HG03460 (cell line): ENCODE results near the gene PLK5.
"Not testable (repeated sequence)": the region's sequence is repeated elsewhere in the genome, so short reads cannot be mapped to it uniquely, and the experiment has no call there.

Experiments used
- ATAC-seq: cut with Tn5 transposase; IDR thresholded peaks from one replicate; pipeline ENCODE4 v1.9.1; 2021; ENCODE audit not compliant: unreplicated experiment

The PLK5 gene, protein sequence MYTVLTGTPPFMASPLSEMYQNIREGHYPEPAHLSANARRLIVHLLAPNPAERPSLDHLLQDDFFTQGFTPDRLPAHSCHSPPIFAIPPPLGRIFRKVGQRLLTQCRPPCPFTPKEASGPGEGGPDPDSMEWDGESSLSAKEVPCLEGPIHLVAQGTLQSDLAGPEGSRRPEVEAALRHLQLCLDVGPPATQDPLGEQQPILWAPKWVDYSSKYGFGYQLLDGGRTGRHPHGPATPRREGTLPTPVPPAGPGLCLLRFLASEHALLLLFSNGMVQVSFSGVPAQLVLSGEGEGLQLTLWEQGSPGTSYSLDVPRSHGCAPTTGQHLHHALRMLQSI

DNA sequence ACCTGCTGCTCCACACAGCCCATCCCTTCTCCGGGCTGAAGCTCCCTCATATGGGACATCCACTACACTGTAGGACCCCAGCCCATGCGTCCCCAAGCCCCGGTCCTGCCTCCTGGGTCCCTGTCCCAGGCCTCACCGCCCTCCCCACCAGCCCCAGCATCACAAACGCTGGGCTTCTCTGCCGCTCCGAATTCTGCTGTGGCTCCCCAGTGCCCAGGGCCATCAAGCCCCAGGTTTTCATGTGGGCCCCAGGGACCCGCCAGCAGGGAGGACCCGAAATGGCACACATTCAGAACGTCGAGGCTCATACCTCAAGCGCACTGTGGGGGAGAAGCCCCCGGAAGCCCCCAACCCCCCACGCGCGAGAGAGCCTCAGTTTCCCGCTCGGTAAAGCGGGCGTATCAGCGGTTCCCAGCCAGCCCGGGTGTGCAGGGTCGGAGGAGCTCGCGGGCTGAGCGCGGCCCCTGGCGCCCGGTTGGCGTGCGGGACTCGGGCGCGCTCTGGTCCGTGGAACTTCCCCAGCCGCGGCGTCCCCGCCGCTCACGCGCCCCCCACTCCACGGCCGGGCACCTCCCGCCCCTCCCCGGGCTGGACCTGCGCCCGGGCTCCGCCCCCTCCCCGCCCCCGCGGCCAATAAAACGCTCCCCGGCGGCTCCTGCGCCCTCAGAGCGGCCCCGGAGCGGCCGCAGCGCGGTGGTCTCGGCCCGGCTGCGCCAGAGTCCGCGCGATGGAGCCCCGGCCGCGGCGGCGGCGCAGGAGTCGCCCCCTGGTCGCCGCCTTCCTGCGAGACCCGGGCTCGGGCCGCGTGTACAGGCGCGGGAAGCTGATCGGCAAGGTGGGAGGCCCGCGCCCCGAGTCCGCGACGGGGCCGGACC, at the start of gene PLK5:
TSS of gene PLK5 (plus strand) at position 666 of the 875 bp plus-strand sequence. CDS start 2,920 bp downstream, outside the sequence.
- no peak for ATAC-seq

DNA sequence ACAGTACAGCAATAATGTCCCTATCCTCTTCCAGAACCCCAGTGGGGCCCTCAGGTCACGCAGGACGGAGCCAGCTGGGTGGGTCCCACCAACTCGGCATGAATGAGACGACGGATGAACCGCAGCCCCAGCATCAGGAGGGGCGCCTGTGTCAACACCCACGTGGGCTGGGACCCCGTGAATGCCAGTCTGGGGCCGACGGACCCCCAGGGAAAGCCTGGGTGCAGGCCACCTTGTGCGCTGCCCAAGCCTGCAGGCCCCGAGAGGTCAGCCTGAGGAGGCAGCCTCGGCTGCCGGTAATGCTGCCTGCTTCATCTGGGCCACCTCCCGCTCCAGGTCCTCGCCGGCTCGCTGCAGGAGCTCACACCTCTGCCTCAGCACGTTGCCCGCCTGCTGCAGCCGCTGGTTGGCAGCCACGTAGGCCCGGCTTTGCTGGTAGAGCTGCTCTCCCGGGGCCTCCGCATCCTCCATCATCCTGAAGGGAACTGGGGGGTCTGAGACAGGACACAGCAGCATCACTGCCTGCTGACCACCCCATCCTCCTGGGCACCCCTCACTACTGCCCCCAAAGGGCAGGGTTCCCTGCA, 49.0 kb upstream of the PLK5 start:
- no peak for ATAC-seq

DNA sequence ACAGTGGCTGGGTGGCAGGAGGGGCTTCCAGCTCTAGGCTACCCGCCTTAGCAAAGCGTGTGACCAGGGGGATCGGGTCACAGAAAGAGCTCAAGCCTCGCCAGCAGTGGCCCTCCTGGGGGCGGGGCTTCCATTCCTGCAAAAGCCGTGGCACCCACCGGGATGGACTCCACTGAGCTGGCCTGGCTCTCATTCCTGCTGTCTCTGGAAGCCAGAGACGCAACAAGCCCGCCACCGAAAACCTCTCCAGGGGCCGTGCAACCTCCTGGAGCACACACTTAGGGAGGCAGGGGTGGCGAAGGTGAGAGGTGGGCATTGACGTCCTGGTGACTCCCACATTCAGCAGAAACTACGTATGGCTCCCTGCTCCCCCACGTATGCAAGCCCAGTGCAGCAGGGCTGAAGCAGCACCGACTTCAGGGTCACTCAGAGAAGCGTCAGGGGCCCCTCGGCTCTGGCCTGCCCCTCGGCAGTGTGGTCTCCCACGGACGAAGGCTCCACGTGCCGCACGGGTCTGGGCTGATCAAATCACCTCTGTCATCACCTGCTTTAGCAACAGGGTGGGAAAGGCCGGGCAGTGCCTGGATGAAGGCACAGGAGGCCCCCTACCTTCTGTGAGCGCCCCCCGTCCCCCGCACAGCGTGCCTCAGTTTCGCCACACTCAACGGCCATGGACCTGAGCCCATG, 48.0 kb upstream of the PLK5 start:
- no peak for ATAC-seq

DNA sequence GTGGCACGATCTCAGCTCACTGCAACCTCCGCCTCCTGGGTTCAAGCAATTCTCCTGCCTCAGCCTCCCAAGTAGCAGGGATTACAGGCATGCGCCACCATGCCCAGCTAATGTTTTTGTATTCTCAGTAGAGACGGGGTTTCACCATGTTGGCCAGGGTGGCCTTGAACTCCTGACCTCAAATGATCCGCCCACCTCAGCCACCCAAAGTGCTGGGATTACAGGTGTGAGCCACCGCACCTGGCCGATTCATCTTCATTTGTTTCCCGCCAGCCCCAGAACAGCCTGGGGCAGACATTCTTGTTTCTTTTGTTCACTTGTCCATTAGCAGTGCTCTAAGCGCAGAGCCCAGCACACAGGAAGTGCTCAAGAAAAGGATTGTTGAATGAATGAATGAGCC, 46.8 kb upstream of the PLK5 start:
- ATAC-seq = not testable (repeated sequence)

DNA sequence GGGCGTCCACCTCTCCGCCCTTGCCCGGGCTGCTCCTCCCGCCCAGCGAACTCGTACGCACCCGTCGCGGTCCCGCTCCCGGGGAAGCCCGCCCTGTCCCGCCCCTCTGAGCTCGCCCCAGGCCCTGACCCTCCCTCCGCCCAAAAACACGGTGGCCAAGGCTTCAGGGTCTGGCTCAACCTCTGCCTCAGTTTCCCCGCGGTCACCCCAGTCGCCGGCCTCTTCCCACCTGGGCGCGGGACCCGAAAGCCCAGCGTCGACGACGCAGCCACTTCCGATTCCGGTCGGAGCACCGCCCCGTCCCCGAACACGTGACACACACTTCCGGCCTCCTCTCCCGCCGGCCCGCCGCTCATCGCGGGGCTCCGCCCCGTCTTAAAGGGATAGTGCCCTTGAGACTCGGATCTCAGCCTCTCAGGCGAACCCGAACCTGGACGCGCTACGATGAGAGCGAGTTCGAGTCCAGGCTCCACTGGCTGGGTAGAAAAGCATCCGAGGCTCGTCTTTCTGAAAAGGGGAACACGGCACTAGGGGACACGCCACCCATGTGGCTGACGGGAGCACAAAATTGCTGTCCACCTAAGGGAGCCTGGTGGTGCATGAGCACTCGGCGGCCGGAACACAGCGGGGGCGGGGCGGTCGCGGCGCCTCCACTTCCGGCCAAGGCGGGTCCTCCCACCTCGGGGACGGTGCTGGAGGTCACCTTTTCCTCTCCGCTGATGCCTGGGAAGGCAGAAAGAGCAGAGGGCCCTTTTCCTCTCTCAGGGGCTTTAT, 44.8 kb upstream of the PLK5 start, which contains the start of gene C19orf25:
TSS of gene C19orf25 (minus strand) at position 282 of the 774 bp plus-strand sequence. CDS start 312 bp downstream, outside the sequence.
- ATAC-seq = peak; percentile 83

DNA sequence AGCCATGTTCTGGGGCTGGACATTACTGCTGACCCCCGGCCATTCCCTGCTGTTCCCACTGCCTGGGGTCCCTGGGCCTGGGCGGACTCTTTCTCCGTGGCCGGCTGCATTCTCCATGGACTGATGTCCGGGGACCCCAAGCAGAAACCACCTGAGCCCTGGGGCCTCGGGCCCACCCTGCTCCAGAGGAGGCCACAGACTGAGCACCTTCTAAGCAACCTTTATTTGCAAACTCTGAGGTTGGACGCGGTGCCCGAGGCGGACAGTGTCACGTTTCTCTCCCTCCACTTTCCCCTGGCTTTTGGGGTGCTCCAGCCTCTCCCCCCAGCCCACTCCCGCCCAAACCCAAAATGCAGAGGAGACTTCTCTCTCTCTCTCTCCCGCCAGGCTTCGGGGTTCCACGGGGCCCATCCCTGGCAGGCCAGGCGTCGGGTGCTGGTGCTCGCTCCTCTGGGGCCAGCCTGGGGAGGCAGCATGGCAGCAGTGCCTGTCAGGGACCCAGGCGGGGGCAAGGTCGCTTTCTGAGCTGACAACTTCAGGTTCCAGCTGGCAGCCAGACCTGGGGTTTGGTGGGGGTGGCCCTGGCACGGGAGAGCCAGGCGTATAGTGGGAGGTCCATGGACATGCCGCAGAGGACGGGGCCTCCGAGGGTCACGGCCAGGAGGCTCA, 42.5 kb upstream of the PLK5 start:
- ATAC-seq = no peak

DNA sequence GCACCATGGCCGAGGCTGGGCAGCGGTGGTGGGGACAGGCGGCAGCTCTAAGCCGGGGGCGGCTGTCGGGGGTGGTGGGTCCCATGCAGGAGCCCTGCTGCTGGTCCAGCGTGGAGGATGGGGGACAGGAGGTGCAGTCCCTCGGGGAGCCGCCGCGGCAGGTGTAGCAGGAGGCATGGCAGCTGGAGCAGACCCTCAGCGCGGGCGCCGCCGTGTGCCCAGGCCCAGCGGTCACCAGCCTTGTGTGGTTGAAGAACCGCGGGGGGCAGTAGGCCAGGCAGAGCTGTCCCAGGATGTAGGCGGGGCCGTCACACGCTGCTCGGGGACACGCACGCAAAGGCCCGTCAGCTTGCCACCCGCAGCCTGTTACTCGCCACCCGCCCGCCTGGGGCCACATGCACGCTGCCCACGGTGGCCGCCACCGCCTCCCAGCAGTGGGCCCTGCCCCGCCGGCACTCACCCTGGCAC, 42.0 kb upstream of the PLK5 start:
- no peak for ATAC-seq

DNA sequence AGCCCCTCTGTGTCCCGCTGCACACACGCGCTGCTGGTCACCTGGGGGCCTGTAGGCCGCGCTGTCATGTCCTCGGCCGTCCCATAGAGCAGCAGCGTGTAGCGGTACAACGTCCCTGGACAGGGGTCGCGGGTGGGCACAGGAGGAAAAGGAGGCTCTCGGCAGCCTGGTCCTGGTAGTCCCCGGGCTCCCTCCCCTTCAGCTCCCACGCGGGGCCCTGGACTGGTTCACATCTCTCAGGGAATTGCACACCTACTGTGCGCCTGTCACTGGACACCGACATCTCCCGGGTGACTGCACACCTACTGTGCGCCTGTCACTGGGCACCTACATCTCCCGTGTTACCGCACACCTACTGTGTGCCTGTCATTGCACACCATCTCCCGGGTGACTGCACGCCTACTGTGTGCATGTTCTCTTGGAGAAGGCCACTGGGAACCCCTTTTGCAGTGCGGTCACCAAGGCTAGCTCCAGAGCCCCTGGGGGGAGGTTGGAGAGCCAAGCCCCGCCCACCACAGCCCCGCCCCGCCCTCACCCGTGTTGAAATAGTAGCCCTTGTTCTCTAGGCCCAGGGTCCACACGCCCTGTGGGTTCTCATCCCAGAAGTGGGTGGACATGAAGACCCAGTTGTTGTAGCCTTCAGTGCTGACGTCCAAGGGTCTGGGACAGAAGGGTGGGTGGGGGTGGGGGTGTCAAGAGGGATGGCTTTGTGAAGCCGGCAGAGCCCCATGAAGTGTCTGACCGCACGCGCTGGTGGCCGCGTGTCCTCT, 41.3 kb upstream of the PLK5 start:
- no peak for ATAC-seq

DNA sequence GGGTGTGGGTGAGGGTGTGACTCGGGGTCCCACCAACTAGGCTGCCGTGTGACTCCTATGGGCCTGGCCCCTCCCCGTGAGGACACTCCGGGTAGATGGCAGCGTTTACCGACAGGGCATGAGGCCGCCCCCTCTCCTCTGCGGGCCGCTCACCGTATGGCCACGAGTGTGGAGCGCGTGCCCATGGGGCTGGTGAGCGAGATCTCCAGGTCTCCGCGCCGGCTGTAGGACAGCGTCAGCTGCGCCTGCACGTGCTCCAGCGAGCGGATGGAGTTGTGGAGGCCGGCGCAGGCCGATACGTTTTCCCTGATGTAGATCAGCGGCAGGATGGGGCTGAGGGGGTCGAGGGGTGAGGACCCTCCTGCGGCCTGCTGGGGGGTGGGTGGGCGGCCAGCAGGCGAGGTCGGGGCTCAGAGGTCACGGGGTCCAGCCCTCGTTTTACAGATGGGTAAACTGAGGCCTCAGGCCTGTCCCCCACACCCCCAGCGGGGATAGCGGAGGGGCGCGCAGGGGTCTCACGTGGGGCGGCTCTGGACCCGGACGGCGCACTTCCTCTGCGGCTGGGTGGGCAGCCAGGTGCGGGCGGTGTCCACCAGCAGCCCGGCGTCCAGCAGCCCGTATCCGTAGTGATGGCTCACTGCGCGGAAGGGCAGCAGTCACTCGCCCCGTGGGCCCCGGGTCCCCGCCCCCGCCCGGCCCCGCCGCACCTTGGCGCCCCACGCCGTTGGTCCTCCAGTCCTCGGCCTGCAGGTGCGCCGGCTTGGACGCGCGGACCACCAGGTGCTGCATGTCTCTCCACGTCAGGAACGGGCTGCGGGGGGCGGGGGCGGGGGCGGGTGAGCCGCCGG, 40.5 kb upstream of the PLK5 start:
- ATAC-seq = no peak

DNA sequence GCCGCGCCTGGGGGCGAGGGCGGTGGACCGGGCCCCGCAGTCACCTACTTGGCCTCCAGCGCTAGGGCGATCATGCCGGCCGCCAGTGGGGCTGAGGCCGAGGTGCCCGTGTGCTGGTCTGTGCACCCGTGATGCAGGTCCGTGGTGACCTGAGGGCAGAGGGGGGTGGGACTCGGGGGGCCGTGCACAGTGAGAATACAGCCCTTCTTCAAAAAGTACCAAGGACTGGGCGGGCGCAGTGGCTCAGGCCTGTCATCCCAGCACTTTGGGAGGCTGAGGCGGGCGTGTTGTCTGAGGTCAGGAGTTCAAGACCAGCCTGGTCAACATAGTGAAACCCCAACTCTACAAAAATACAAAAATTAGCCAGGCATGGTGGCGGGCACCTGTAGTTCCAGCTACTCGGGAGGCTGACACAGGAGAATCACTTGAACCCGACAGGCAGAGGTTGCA, 39.9 kb upstream of the PLK5 start:
- ATAC-seq = no peak

DNA sequence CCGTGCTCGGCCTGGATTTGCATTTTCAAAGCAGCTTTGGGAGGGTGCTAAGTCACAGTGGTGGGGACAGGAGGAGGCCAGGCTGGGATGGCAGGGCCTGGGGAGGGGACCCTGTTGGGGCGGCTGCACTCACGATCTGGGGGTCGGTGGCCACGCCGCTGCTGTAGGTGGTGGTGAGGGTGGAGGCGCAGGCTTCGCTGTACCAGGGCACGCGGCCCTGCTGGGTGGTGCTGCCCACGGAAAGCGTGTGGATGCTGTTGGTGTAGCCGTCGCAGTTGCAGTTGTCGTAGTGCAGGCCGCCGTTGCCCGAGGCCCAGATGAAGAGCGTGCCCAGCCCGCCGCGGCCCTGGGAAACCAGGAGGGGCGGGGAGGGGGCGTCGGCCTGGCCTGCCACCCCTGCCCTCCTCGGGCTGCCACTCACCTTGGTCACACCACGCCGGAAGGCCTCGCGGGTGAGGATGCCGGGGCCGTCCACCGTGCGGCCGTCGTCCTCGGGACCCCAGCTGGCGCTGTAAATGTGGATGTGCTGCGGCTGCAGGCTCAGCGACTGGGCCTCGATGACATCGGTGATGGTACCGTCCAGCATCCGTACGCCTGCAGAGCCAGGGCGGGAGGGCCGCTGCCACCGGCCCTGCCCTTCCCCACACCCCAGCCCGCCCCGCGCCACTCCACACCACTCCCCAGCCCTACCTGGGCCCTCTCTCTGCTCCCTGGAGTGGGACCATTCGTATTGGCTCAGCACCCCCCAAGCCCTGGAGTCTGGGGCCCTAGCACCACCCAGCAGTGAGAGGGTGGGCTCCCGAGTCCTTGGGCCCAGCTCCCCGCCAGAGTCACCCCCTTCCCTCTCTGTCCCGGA, 36.9 kb upstream of the PLK5 start:
- no peak for ATAC-seq

DNA sequence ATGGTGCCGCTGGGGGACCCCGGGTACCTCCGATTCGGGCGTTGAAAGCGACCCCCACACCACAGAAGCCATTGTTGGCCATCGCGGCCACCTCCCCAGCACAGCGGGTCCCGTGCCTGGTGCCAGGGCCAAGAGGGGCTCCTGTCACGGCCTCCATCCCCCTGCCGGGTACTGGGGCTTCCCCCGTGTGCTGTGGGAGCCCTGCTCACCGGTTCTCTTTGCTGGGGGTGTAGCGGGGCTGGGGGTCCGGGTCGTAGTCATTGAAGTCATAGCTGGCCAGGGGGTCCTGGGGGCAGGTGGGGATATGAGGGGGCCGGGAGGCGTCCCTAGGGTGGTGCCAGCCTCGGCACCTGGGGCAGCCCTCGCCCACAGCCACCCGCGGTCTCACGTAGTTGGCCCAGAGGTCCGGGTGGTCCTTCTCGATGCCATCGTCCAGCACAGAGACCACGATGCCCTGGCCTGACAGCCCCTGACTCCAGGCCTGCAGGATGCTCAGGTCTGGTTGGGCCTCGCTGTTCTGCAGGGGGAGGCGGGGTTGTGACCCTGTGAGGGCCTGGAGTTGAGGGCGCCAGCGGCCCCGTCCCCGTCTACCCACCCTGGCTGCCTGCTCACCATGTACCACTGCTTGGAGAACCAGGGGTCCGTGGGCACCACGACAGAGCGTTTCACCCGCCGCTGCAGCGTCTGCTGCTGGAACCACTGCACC, 36.1 kb upstream of the PLK5 start:
- no peak for ATAC-seq

DNA sequence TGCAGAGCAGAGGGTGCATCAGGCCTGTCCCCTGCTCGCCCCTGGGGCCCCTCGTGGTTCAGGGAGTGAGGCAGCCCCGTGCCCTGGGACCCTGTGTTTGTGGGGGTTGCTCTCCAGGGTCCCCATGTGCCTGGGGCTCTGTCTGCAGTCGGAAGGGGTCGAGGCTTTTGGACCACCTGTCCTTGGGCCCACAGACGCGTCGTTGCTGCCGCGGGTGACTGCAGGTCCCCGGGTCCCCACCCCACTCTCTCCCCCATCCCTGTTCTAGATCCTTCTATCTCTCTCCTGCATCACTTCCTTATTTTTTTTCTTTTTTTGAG, 35.6 kb upstream of the PLK5 start:
- no peak for ATAC-seq

DNA sequence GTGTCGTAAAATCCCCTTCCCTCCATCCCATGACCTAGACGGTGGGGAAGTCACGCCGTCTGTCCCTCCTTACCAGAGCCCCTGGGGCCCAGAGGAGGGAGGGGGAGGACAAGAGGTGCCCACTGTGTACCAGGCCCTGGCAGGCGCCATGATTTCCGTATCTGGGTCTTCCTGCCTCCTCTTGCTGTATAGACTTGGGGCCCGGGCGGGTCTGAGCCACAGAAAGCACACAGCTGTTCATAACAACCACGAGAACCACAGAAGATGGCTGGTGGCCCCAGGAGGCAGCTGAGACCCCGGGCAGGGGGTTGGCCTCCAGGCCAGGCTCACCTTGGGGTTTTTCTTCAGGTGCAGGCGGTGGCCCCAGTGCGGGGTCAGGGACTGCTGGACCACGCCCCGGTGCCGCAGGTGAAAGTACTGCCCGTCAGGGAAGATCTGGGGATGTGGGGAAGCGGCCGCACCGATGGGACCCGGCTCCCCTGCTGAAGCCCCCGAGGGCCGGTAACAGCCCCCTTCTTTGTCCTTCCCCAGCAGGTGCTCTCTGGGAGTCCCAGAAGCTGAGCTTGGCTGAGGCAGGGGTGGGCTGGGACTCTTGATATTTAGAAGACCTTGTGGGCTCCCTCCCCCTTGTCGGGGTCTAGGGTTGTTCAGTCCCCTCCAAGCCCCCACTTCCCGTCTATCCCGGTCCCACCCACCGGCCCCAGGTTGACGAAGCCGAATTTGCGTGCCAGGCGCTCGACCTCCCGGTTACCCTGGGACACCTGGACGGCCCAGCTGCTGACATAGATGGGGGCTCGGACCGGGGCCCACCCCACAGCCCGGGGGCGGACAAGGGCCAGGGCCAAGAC, 34.2 kb upstream of the PLK5 start:
- ATAC-seq = no peak

DNA sequence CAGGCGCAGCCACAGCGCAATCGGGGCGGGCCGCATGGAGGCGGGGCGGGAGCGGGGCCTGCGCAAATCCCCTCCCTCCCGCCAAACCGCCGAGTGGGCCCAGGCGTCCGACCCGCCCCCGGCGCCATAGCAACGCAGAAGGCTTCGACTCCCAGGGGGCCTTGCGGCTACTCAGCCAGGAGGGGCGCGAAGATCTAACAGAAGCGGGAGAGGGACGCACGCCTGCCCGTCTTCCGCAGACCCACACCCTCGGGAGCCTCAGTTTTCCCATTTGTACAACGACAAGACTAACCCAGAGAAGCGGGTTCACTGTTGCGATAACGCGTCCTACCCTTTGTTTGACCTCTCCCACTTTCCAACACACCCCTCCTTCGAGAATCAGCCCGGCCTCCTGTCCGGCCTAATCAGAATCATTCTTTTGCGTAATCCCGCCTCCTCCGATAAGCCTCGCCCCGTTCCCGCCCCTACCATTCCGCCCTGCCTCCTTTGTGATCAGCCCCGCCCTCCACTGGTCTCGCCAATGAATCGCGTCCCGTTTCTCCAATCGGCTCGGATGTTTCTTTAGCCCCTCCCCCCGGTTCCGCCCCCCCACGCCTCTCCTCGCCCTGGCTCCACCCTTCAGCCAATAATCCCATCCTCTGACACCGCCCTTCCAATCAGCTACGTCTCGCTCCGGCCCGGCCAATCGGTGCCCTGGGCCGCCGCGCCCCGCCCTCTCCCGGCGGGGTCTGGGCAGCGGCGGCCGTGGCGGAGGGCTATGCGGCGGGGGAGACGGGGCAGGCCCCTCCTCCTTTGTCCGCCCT, 33.4 kb upstream of the PLK5 start, which contains the start of gene PCSK4:
TSS of gene PCSK4 (minus strand) at position 40 of the 803 bp plus-strand sequence. CDS start at position 36, 4 bp downstream.
- peak; percentile 82 for ATAC-seq
